ENCODE data around the gene IMMP2L.

Gene IMMP2L

DNA sequence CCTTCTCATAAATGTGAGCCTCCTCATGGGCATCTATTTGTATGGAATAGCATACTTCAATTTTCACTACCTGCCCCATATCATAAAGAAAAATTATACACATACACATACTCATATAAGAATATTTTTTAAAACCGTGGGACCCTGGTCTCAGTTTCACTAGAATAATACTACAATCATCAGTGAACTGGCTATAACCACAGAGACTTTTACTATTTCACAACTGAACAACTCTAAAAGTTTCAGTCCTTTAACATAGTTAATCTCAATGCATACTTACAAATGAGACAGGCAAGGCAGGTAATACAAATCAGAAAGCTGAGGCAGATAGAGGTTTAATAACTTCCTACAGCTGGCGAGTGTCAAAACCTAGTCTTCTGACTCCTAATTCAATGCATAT is 388.3 kb downstream of the IMMP2L start:
- H2AFZ ChIP-seq (ENCODE audit: low read depth, low read length, severe bottlenecking) = no peak overlapping the region
- no peaks in the 10 kb centered on the region for H3K79me2 ChIP-seq (ENCODE audit: insufficient read depth, low read length)
- H4K20me1 ChIP-seq (ENCODE audit: low read depth, low read length) = no peaks in the 10 kb centered on the region
- no peak overlapping the region for H3K27ac ChIP-seq (ENCODE audit: low read depth, low read length)
- H3K4me3 ChIP-seq (ENCODE audit: insufficient read depth, low read length, poor library complexity, severe bottlenecking) = no peak overlapping the region
- H3K36me3 ChIP-seq (ENCODE audit: low read length) = no peaks in the 10 kb centered on the region
- H3K9me3 ChIP-seq (ENCODE audit: insufficient read depth, low read length) = no peaks in the 10 kb centered on the region
- no peak overlapping the region for H3K4me2 ChIP-seq (ENCODE audit: low read depth, low read length, poor library complexity, severe bottlenecking)
- H3K27me3 ChIP-seq (ENCODE audit: low read length) = no peaks in the 10 kb centered on the region
- H3K9me2 ChIP-seq (replicated peaks; ENCODE audit: insufficient read depth, low read length) = no peaks in the 10 kb centered on the region
- no peaks in the 10 kb centered on the region for H3F3A ChIP-seq (ENCODE audit: insufficient read depth)
- no peak overlapping the region for H3K9ac ChIP-seq (ENCODE audit: low read length)
- no peak for TF ChIP-seq EZH2phosphoT487 (conservative IDR thresholded peaks at IDR 0.05; ENCODE audit: low read length)
- TF ChIP-seq CTCF (IDR thresholded peaks at IDR 0.05; ENCODE audit: insufficient read depth, low read length, poor library complexity, severe bottlenecking) = no peak

GRCh38 chr7:111173528-111173927 is 388.8 kb downstream of the IMMP2L start:
- Histone ChIP-seq H3K27me3 (ENCODE audit: low read length) (no peaks in the 10 kb centered on the region), H3F3A (ENCODE audit: insufficient read depth) (no peaks in the 10 kb centered on the region), H3K4me3 (ENCODE audit: insufficient read depth, low read length, poor library complexity, severe bottlenecking) (no peak overlapping the region), H2AFZ (ENCODE audit: low read depth, low read length, severe bottlenecking) (no peak overlapping the region), H3K4me2 (ENCODE audit: low read depth, low read length, poor library complexity, severe bottlenecking) (no peak overlapping the region), H3K79me2 (ENCODE audit: insufficient read depth, low read length) (no peaks in the 10 kb centered on the region), H4K20me1 (ENCODE audit: low read depth, low read length) (no peaks in the 10 kb centered on the region), H3K9ac (ENCODE audit: low read length) (no peak overlapping the region), H3K27ac (ENCODE audit: low read depth, low read length) (no peak overlapping the region), H3K9me2 (replicated peaks; ENCODE audit: insufficient read depth, low read length) (no peaks in the 10 kb centered on the region), H3K36me3 (ENCODE audit: low read length) (no peaks in the 10 kb centered on the region), H3K9me3 (ENCODE audit: insufficient read depth, low read length) (no peaks in the 10 kb centered on the region)
- no peak for TF ChIP-seq EZH2phosphoT487 (conservative IDR thresholded peaks at IDR 0.05; ENCODE audit: low read length)
- TF ChIP-seq CTCF (IDR thresholded peaks at IDR 0.05; ENCODE audit: insufficient read depth, low read length, poor library complexity, severe bottlenecking) = no peak

DNA sequence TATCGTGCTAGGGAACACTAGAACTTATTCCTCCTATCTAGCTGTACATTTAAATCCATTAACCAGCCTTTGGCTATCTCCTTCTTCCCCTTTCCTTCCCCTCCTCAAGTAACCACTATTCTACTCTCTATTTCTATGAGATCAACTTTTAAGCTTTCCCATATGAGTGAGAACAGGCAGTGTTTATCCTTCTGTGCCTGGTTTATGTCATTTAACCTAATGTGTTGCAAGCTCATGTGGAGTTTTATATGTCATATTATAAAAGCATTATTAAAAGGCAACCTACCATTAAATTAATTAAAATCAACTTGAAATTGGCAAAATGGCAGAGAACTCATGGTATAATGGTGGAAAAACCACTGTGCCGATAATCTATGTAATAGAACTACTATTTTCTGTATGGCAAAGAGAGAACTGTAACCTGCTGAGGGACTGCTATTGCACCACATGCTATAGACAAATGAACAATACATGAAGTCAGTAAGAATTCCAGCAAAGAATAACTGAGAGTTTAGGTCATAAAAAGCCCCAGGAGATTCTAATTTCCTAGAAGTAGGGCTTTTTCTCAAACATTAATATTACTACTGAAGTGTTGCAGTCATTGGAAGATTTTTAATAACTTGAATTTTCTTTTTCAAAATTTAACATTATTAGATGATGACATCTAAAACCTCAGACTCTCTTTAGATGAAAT is 389.6 kb downstream of the IMMP2L start:
- H2AFZ ChIP-seq (ENCODE audit: low read depth, low read length, severe bottlenecking) = no peak overlapping the region
- H3K9me2 ChIP-seq (replicated peaks; ENCODE audit: insufficient read depth, low read length) = no peaks in the 10 kb centered on the region
- no peaks in the 10 kb centered on the region for H3F3A ChIP-seq (ENCODE audit: insufficient read depth)
- H3K9ac ChIP-seq (ENCODE audit: low read length) = no peak overlapping the region
- H3K4me3 ChIP-seq (ENCODE audit: insufficient read depth, low read length, poor library complexity, severe bottlenecking) = no peak overlapping the region
- H3K36me3 ChIP-seq (ENCODE audit: low read length) = no peaks in the 10 kb centered on the region
- TF ChIP-seq EZH2phosphoT487 (conservative IDR thresholded peaks at IDR 0.05; ENCODE audit: low read length) = no peak
- no peak for TF ChIP-seq CTCF (IDR thresholded peaks at IDR 0.05; ENCODE audit: insufficient read depth, low read length, poor library complexity, severe bottlenecking)
- no peak overlapping the region for H3K4me2 ChIP-seq (ENCODE audit: low read depth, low read length, poor library complexity, severe bottlenecking)
- no peak overlapping the region for H3K27ac ChIP-seq (ENCODE audit: low read depth, low read length)
- no peaks in the 10 kb centered on the region for H3K27me3 ChIP-seq (ENCODE audit: low read length)
- H4K20me1 ChIP-seq (ENCODE audit: low read depth, low read length) = no peaks in the 10 kb centered on the region
- H3K9me3 ChIP-seq (ENCODE audit: insufficient read depth, low read length) = no peaks in the 10 kb centered on the region
- H3K79me2 ChIP-seq (ENCODE audit: insufficient read depth, low read length) = no peaks in the 10 kb centered on the region

All from SU-DHL-6 (cell line).